OCI-LY1 (cell line): ENCODE measurements around the gene RPL22.

ENCODE experiments used
- EZH2 ChIP-seq: fragments of 200-600 bp; sonication (generic), shearing (Covaris generic); IDR thresholded peaks from 2 replicates; pipeline ENCODE4 v1.8.0; 2017; ENCODE audit warnings: borderline replicate concordance, mixed run types, mild to moderate bottlenecking, antibody characterized with exemption, low read length, moderate library complexity, mixed read lengths
- TF ChIP-seq, protein P1 (sequence below): fragments of 200-600 bp; sonication (generic), shearing (Covaris generic); IDR thresholded peaks from 2 replicates; pipeline ENCODE4 v1.5.1; 2017; ENCODE audit warnings: mild to moderate bottlenecking, antibody characterized with exemption, low read length, moderate library complexity, mixed read lengths

- TF ChIP-seq, protein P1, sequence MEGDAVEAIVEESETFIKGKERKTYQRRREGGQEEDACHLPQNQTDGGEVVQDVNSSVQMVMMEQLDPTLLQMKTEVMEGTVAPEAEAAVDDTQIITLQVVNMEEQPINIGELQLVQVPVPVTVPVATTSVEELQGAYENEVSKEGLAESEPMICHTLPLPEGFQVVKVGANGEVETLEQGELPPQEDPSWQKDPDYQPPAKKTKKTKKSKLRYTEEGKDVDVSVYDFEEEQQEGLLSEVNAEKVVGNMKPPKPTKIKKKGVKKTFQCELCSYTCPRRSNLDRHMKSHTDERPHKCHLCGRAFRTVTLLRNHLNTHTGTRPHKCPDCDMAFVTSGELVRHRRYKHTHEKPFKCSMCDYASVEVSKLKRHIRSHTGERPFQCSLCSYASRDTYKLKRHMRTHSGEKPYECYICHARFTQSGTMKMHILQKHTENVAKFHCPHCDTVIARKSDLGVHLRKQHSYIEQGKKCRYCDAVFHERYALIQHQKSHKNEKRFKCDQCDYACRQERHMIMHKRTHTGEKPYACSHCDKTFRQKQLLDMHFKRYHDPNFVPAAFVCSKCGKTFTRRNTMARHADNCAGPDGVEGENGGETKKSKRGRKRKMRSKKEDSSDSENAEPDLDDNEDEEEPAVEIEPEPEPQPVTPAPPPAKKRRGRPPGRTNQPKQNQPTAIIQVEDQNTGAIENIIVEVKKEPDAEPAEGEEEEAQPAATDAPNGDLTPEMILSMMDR = no peak
- TF ChIP-seq EZH2 = no peak
Measured at GRCh38 chr1:6166221-6166620, 33.2 kb downstream of the RPL22 start.
